Neuronal stem cell (in vitro differentiated cells): Measurements from ENCODE around the gene TTC28.

ENCODE experiments used
- DNase-seq: peaks from one replicate; pipeline ENCODE4 v3.0.0-alpha.2; 2013; ENCODE audit warnings: low spot score
- H2AFZ ChIP-seq: one replicate; pipeline ENCODE4 v1.6.1; 2013; ENCODE audit warnings: mild to moderate bottlenecking, low read length, inconsistent platforms
- H2AK5ac ChIP-seq: 2 replicates; pipeline ENCODE4 v1.6.1; 2013; ENCODE audit warnings: low read depth, mild to moderate bottlenecking, inconsistent platforms, low read length, moderate library complexity, mixed read lengths
- H2BK120ac ChIP-seq: 2 replicates; pipeline ENCODE4 v1.6.1; 2013; ENCODE audit warnings: low read depth, mild to moderate bottlenecking, inconsistent platforms, low read length, moderate library complexity, mixed read lengths
- H2BK12ac ChIP-seq: one replicate; pipeline ENCODE4 v1.6.1; 2013; ENCODE audit warnings: low read length, inconsistent platforms
- H2BK15ac ChIP-seq: 2 replicates; pipeline ENCODE4 v1.6.1; 2013; ENCODE audit warnings: mild to moderate bottlenecking, low read length, inconsistent platforms, mixed read lengths
- H2BK5ac ChIP-seq: one replicate; pipeline ENCODE4 v1.6.1; 2013; ENCODE audit warnings: inconsistent platforms, mild to moderate bottlenecking, low read length, moderate library complexity
- H3K14ac ChIP-seq: one replicate; pipeline ENCODE4 v1.6.1; 2013; ENCODE audit warnings: low read length, inconsistent platforms
- H3K18ac ChIP-seq: 2 replicates; pipeline ENCODE4 v1.6.1; 2013; ENCODE audit warnings: low read length, inconsistent platforms
- H3K23ac ChIP-seq: 2 replicates; pipeline ENCODE4 v1.6.1; 2013; ENCODE audit warnings: low read depth, mild to moderate bottlenecking, mixed read lengths, low read length, inconsistent platforms; ENCODE audit not compliant: poor library complexity
- H3K27ac ChIP-seq: replicated peaks from 3 replicates; pipeline ENCODE4 v1.5.1; 2013; ENCODE audit warnings: low read length, inconsistent platforms
- H3K27me3 ChIP-seq, 3 experiments: 2 replicates each; pipeline ENCODE4 v1.6.1; 2013; ENCODE audit warnings: low read length in 3 of 3, mild to moderate bottlenecking in 2 of 3, inconsistent platforms in 1 of 3, low read depth in 1 of 3, mixed read lengths in 1 of 3, moderate library complexity in 1 of 3; ENCODE audit not compliant: control insufficient read depth in 3 of 3, insufficient read depth in 3 of 3
- H3K36me3 ChIP-seq, 2 donors: replicated peaks in 1 of 2; 2 replicates each; pipeline ENCODE4 v1.6.1; 2013; ENCODE audit warnings: low read length in 2 of 2; ENCODE audit not compliant: control insufficient read depth in 2 of 2, insufficient read depth in 2 of 2
- H3K4ac ChIP-seq: 2 replicates; pipeline ENCODE4 v1.6.1; 2013; ENCODE audit warnings: inconsistent platforms, mild to moderate bottlenecking, low read length, moderate library complexity
- H3K4me1 ChIP-seq, 2 donors: 1 replicate in 1 of 2; 2 replicates in 1 of 2; pipeline ENCODE4 v1.6.1; 2013; ENCODE audit warnings: low read length in 2 of 2, low read depth in 1 of 2; ENCODE audit not compliant: control insufficient read depth in 2 of 2, insufficient read depth in 1 of 2
- H3K4me2 ChIP-seq: one replicate; pipeline ENCODE4 v1.6.1; 2013; ENCODE audit warnings: mild to moderate bottlenecking, low read length, inconsistent platforms; ENCODE audit not compliant: insufficient read depth, poor library complexity, severe bottlenecking
- H3K4me3 ChIP-seq, 2 donors: 2 replicates each; pipeline ENCODE4 v1.5.1; 2013; ENCODE audit warnings: low read length in 2 of 2, mild to moderate bottlenecking in 2 of 2, inconsistent platforms in 1 of 2, moderate library complexity in 1 of 2
- H3K79me1 ChIP-seq: one replicate; pipeline ENCODE4 v1.6.1; 2013; ENCODE audit warnings: low read depth, mild to moderate bottlenecking, inconsistent platforms, low read length, moderate library complexity
- H3K9ac ChIP-seq: one replicate; pipeline ENCODE4 v1.6.1; 2013; ENCODE audit warnings: mild to moderate bottlenecking, low read depth, low read length, inconsistent platforms; ENCODE audit not compliant: poor library complexity
- H3K9me3 ChIP-seq, 2 donors: replicated peaks in 1 of 2; 2 replicates each; pipeline versions ENCODE3 to v1.6.1; 2013; ENCODE audit warnings: low read length in 2 of 2, mild to moderate bottlenecking in 2 of 2, inconsistent platforms in 1 of 2, low read depth in 1 of 2, mixed read lengths in 1 of 2, moderate library complexity in 1 of 2; ENCODE audit not compliant: control insufficient read depth in 2 of 2, insufficient read depth in 1 of 2
- H4K8ac ChIP-seq: one replicate; pipeline ENCODE4 v1.6.1; 2013; ENCODE audit warnings: low read depth, mild to moderate bottlenecking, inconsistent platforms, low read length, moderate library complexity
- H4K91ac ChIP-seq: one replicate; pipeline ENCODE4 v1.6.1; 2013; ENCODE audit warnings: low read length, low read depth, mild to moderate bottlenecking, inconsistent platforms; ENCODE audit not compliant: poor library complexity
- WGBS, 2 donors: extraction: QIAGEN DNeasy Blood & Tissue Kit; methylation state at CpG; one replicate each; pipeline ENCODE4 v1.1.7; 2013; ENCODE audit warnings: missing lambda C conversion rate in 2 of 2, mixed read lengths in 1 of 2; ENCODE audit not compliant: insufficient read length in 2 of 2, insufficient replicate concordance in 1 of 2; ENCODE audit errors: extremely low coverage in 2 of 2; 5-methylcytosine and 5-hydroxymethylcytosine counted together

The TTC28 gene

GRCh38 chr22:28142361-28142961, 537.2 kb downstream of the TTC28 start:
- H3K9ac ChIP-seq = no peak overlapping the region
- no peak overlapping the region for H2BK120ac ChIP-seq
- H3K4me3 ChIP-seq = no peak overlapping the region
- DNase-seq = no peak
- no peak overlapping the region for H2BK12ac ChIP-seq
- no peak overlapping the region for H3K14ac ChIP-seq
- no peak overlapping the region for H3K4me2 ChIP-seq
- no peak overlapping the region for H3K4ac ChIP-seq
- H3K18ac ChIP-seq = no peak overlapping the region
- H2AFZ ChIP-seq = no peak overlapping the region
- H3K27ac ChIP-seq = no peak overlapping the region
- no peaks in the 10 kb centered on the region for H3K27me3 ChIP-seq
- WGBS, 2 donors = no CpG with 5 or more reads among the region's 2 CpGs
- H3K9me3 ChIP-seq = no peaks in the 10 kb centered on the region
- H3K4me1 ChIP-seq = peaks cover 0 to 24% of the 10 kb centered on the region in 2 donors
- no peak overlapping the region for H2AK5ac ChIP-seq
- H3K36me3 ChIP-seq = no peaks in the 10 kb centered on the region
- H2BK15ac ChIP-seq = no peak overlapping the region
- H3K79me1 ChIP-seq = no peaks in the 10 kb centered on the region
- H4K91ac ChIP-seq = no peak overlapping the region
- H3K23ac ChIP-seq = no peak overlapping the region
- H4K8ac ChIP-seq = no peak overlapping the region
- no peak overlapping the region for H2BK5ac ChIP-seq

- no peak overlapping the region for H3K14ac ChIP-seq
- H3K4ac ChIP-seq = no peak overlapping the region
- no peaks in the 10 kb centered on the region for H3K27me3 ChIP-seq
- no peak overlapping the region for H2AK5ac ChIP-seq
- no peak for DNase-seq
- no peak overlapping the region for H4K8ac ChIP-seq
- no peak overlapping the region for H2AFZ ChIP-seq
- no peaks in the 10 kb centered on the region for H3K9me3 ChIP-seq
- H4K91ac ChIP-seq = no peak overlapping the region
- 100% methylated on average over 1 of the region's 2 CpGs; no CpG with 5 or more reads in 1 of the 2 donors for WGBS, 2 donors
- no peak overlapping the region for H3K9ac ChIP-seq
- H3K36me3 ChIP-seq = no peaks in the 10 kb centered on the region
- H2BK12ac ChIP-seq = no peak overlapping the region
- no peak overlapping the region for H2BK120ac ChIP-seq
- no peak overlapping the region for H2BK15ac ChIP-seq
- H3K4me2 ChIP-seq = no peak overlapping the region
- peaks cover 0 to 16% of the 10 kb centered on the region in 2 donors for H3K4me1 ChIP-seq
- H3K18ac ChIP-seq = no peak overlapping the region
- no peak overlapping the region for H3K23ac ChIP-seq
- no peak overlapping the region for H2BK5ac ChIP-seq
- no peaks in the 10 kb centered on the region for H3K79me1 ChIP-seq
- H3K4me3 ChIP-seq = no peak overlapping the region
- H3K27ac ChIP-seq = no peak overlapping the region
Observed at GRCh38 chr22:28141614-28142013, 538.0 kb downstream of the TTC28 start.

- H2AK5ac ChIP-seq = no peak overlapping the region
- H2BK12ac ChIP-seq = no peak overlapping the region
- H2BK120ac ChIP-seq = no peak overlapping the region
- no peak overlapping the region for H3K9ac ChIP-seq
- H3K27me3 ChIP-seq = no peaks in the 10 kb centered on the region
- no peak overlapping the region for H2AFZ ChIP-seq
- H2BK15ac ChIP-seq = no peak overlapping the region
- no peak overlapping the region for H3K4ac ChIP-seq
- H4K8ac ChIP-seq = no peak overlapping the region
- no peak overlapping the region for H3K4me2 ChIP-seq
- H3K79me1 ChIP-seq = no peaks in the 10 kb centered on the region
- WGBS, 2 donors = no CpG with 5 or more reads among the region's 2 CpGs
- H3K36me3 ChIP-seq = no peaks in the 10 kb centered on the region
- H3K9me3 ChIP-seq = peaks cover 0 to 4% of the 10 kb centered on the region in 2 donors
- no peak overlapping the region for H2BK5ac ChIP-seq
- no peak overlapping the region for H3K27ac ChIP-seq
- DNase-seq = no peak
- H3K4me1 ChIP-seq = peaks cover 0 to 11% of the 10 kb centered on the region in 2 donors
- H3K23ac ChIP-seq = no peak overlapping the region
- no peak overlapping the region for H4K91ac ChIP-seq
- H3K18ac ChIP-seq = no peak overlapping the region
- no peak overlapping the region for H3K4me3 ChIP-seq
- H3K14ac ChIP-seq = no peak overlapping the region
Observed at GRCh38 chr22:28139961-28140360, 539.7 kb downstream of the TTC28 start.

GRCh38 chr22:28139516-28139915, 540.1 kb downstream of the TTC28 start:
- Histone ChIP-seq H3K14ac (no peak overlapping the region), H4K8ac (no peak overlapping the region), H2AFZ (no peak overlapping the region), H2BK15ac (no peak overlapping the region), H2BK120ac (no peak overlapping the region), H3K9me3 (peaks cover 0 to 6% of the 10 kb centered on the region in 2 donors), H3K79me1 (no peaks in the 10 kb centered on the region), H3K4me2 (no peak overlapping the region), H3K27ac (no peak overlapping the region), H2BK5ac (no peak overlapping the region), H3K27me3 (no peaks in the 10 kb centered on the region), H2AK5ac (no peak overlapping the region), H3K4me1 (peaks cover 0 to 11% of the 10 kb centered on the region in 2 donors), H3K23ac (no peak overlapping the region), H3K9ac (no peak overlapping the region), H3K4me3 (no peak overlapping the region), H4K91ac (no peak overlapping the region), H3K36me3 (no peaks in the 10 kb centered on the region), H3K18ac (no peak overlapping the region), H2BK12ac (no peak overlapping the region), H3K4ac (no peak overlapping the region)
- no peak for DNase-seq
- WGBS, 2 donors = no CpG with 5 or more reads among the region's 1 CpG
